ENCODE data around the gene IKZF3.
A peak's percentile ranks its signal among the peaks of the same experiment; 100 is the strongest.

IKZF3 gene

GRCh38 chr17:39730095-39730921 lies 133.8 kb downstream of the IKZF3 start, which contains the start of gene MIEN1 (continued):
- TF ChIP-seq, protein P1, sequence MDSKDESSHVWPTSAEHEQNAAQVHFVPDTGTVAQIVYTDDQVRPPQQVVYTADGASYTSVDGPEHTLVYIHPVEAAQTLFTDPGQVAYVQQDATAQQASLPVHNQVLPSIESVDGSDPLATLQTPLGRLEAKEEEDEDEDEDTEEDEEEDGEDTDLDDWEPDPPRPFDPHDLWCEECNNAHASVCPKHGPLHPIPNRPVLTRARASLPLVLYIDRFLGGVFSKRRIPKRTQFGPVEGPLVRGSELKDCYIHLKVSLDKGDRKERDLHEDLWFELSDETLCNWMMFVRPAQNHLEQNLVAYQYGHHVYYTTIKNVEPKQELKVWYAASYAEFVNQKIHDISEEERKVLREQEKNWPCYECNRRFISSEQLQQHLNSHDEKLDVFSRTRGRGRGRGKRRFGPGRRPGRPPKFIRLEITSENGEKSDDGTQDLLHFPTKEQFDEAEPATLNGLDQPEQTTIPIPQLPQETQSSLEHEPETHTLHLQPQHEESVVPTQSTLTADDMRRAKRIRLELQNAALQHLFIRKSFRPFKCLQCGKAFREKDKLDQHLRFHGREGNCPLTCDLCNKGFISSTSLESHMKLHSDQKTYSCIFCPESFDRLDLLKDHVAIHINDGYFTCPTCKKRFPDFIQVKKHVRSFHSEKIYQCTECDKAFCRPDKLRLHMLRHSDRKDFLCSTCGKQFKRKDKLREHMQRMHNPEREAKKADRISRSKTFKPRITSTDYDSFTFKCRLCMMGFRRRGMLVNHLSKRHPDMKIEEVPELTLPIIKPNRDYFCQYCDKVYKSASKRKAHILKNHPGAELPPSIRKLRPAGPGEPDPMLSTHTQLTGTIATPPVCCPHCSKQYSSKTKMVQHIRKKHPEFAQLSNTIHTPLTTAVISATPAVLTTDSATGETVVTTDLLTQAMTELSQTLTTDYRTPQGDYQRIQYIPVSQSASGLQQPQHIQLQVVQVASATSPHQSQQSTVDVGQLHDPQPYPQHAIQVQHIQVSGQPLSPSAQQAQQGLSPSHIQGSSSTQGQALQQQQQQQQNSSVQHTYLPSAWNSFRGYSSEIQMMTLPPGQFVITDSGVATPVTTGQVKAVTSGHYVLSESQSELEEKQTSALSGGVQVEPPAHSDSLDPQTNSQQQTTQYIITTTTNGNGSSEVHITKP (tag by site-specific recombination; IDR thresholded peaks at IDR 0.05) = 0 out of 2 replicates have a peak, but pooled peaks have one; percentile 19
- TF ChIP-seq TSHZ1 (tag by site-specific recombination; IDR thresholded peaks at IDR 0.05; ENCODE audit: borderline replicate concordance) (peak; percentile 30; the same call in 1 of the 2 replicates), KLF8 (tag by site-specific recombination; IDR thresholded peaks at IDR 0.05) (peak; percentile 94), ZFP69B (tag by site-specific recombination; IDR thresholded peaks at IDR 0.05) (peak; percentile 90), ZNF629 (tag by site-specific recombination; IDR thresholded peaks at IDR 0.05) (peak; percentile 60; the same call in 1 of the 2 replicates), OVOL3 (tag by site-specific recombination; IDR thresholded peaks at IDR 0.05) (peak; percentile 9; the same call in 1 of the 2 replicates), ZSCAN16 (tag by site-specific recombination; IDR thresholded peaks at IDR 0.05) (peak; percentile 85), ZSCAN30 (tag by site-specific recombination; IDR thresholded peaks at IDR 0.05) (peak; percentile 54; the same call in 1 of the 2 replicates), ZNF660 (tag by site-specific recombination; IDR thresholded peaks at IDR 0.05) (peak; percentile 65; the same call in 1 of the 2 replicates), ZBTB20 (tag by site-specific recombination; IDR thresholded peaks at IDR 0.05) (peak; percentile 33; the same call in 1 of the 2 replicates), ZBTB48 (tag by site-specific recombination; IDR thresholded peaks at IDR 0.05) (peak; percentile 26; the same call in 1 of the 2 replicates), PATZ1 (tag by site-specific recombination; IDR thresholded peaks at IDR 0.05) (peak; percentile 95), ZEB2 (tag by site-specific recombination; IDR thresholded peaks at IDR 0.05) (peak; percentile 72), ZNF341 (tag by site-specific recombination; IDR thresholded peaks at IDR 0.05; ENCODE audit: low read depth) (no peak), ZNF654 (tag by site-specific recombination; IDR thresholded peaks at IDR 0.05; ENCODE audit: low read depth) (no peak), ZSCAN23 (tag by site-specific recombination; IDR thresholded peaks at IDR 0.05) (no peak), ZNF2 (tag by site-specific recombination; IDR thresholded peaks at IDR 0.05) (0 out of 2 replicates have a peak, but pooled peaks have one; percentile 39), ZBTB10 (tag by site-specific recombination; IDR thresholded peaks at IDR 0.05) (peak; percentile 84), ZBTB8A (tag by site-specific recombination; IDR thresholded peaks at IDR 0.05) (peak; percentile 15; the same call in 1 of the 2 replicates), ZNF610 (tag by site-specific recombination; IDR thresholded peaks at IDR 0.05; ENCODE audit: borderline replicate concordance) (peak; percentile 79), KLF10 (tag by site-specific recombination; IDR thresholded peaks at IDR 0.05) (peak; percentile 76)
